Peyer's patch (tissue), 4 donors: ENCODE measurements around the gene MARCKSL1. TPM values are rescaled to one million over a fixed set of nuclear protein-coding genes. Genes with fewer than 3 reads are reported as not detected.

ENCODE experiments used
- DNase-seq, 3 donors: peaks; one replicate each; pipeline ENCODE4 v3.0.0-alpha.2; 2017 to 2019
- H3K27ac ChIP-seq, 4 donors: fragments of 200-600 bp; sonication (generic); one replicate each; pipeline ENCODE4 v1.5.1; 2016 to 2019
- H3K27me3 ChIP-seq, 2 donors: fragments of 200-600 bp; sonication (generic); one replicate each; pipeline ENCODE4 v1.5.1; 2019
- H3K36me3 ChIP-seq, 3 donors: fragments of 200-600 bp; sonication (generic); one replicate each; pipeline ENCODE4 v1.5.1; 2016 to 2019
- H3K4me1 ChIP-seq, 4 donors: fragments of 200-600 bp; sonication (generic); one replicate each; pipeline ENCODE4 v1.5.1; 2016 to 2019
- H3K4me3 ChIP-seq, 4 donors: fragments of 200-600 bp; sonication (generic); 1 replicate in 3 of 4; 2 replicates in 1 of 4; pipeline ENCODE4 v1.5.1; 2016 to 2019; ENCODE audit warnings: mild to moderate bottlenecking in 1 of 4
- H3K9me3 ChIP-seq, 4 donors: fragments of 200-600 bp; sonication (generic); one replicate each; pipeline ENCODE4 v1.5.1; 2016 to 2019; ENCODE audit warnings: mild to moderate bottlenecking in 1 of 4
- CTCF ChIP-seq, 6 experiments: fragments of 450-650 bp in 4 of 6; fragments of 200-600 bp in 2 of 6; sonication (generic) in 1 of 6; IDR thresholded peaks; one replicate each; pipeline ENCODE4 v1.5.1; 2017 to 2019; ENCODE audit warnings: antibody characterized with exemption in 6 of 6, mild to moderate bottlenecking in 3 of 6, moderate library complexity in 1 of 6
- POLR2A ChIP-seq, 2 donors: fragments of 450-650 bp; IDR thresholded peaks; one replicate each; pipeline ENCODE4 v1.5.1; 2017; ENCODE audit warnings: antibody characterized with exemption in 2 of 2, mild to moderate bottlenecking in 2 of 2, moderate library complexity in 2 of 2
- total RNA-seq, 4 donors: library from RNA; depleted of rRNA; stranded (reverse); fragments of >200 nt; gene quantifications; one replicate each; pipeline ENCODE4 v1.1.0, GENCODE V29; 2016

MARCKSL1 gene
- total RNA-seq, 4 donors from 2014 or later: 19.1 to 51.2 (median 35.9) TPM

DNA sequence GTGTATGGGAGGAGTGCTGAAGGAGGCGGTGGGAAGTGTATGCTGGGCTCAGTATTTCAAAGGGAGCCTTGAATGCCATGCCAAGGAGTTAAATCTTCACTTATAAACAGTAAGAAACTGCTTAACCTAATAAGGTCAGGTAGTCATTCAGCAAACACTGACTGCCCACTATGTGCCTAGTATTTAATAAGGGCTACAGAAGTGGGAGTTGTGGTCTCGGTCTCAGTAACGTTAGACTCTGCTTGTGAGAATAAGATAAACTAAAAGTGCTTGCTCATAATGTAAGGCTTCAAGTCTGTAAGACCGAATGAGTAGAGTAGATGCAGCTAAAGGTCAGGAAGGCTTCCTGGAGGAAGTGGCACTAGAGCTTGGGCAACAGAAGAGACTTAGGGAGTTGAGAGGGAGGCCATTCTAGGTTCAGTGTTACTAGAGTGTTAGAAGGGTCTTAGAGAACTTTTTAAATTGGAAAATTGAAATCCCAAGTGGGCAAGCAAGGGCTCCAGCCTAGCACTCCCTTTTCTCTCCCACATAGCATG lies 6.0 kb downstream of the MARCKSL1 start:
- no peak overlapping the region for H3K27ac ChIP-seq
- H3K9me3 ChIP-seq: no peaks in the 10 kb centered on the region
- peaks cover 0 to 9% (median 6%) of the 10 kb centered on the region in 4 donors for H3K4me1 ChIP-seq
- no peak overlapping the region for H3K4me3 ChIP-seq
- H3K27me3 ChIP-seq: no peaks in the 10 kb centered on the region
- no peak for DNase-seq
- TF ChIP-seq POLR2A (IDR thresholded peaks at IDR 0.05): no peak
- no peak for TF ChIP-seq CTCF (IDR thresholded peaks at IDR 0.05)
- peaks cover 4 to 79% (median 5%) of the 10 kb centered on the region in 3 donors for H3K36me3 ChIP-seq

- peaks cover 4 to 78% (median 5%) of the 10 kb centered on the region in 3 donors for H3K36me3 ChIP-seq
- H3K9me3 ChIP-seq: no peaks in the 10 kb centered on the region
- TF ChIP-seq POLR2A (IDR thresholded peaks at IDR 0.05) (no peak), CTCF (IDR thresholded peaks at IDR 0.05) (no peak)
- H3K4me1 ChIP-seq: peaks cover 0 to 13% (median 9%) of the 10 kb centered on the region in 4 donors
- DNase-seq: no peak
- H3K27me3 ChIP-seq: no peaks in the 10 kb centered on the region
- H3K4me3 ChIP-seq: no peak overlapping the region
- H3K27ac ChIP-seq: no peak overlapping the region
Measured at GRCh38 chr1:32327204-32327603, 8.8 kb downstream of the MARCKSL1 start.

DNA sequence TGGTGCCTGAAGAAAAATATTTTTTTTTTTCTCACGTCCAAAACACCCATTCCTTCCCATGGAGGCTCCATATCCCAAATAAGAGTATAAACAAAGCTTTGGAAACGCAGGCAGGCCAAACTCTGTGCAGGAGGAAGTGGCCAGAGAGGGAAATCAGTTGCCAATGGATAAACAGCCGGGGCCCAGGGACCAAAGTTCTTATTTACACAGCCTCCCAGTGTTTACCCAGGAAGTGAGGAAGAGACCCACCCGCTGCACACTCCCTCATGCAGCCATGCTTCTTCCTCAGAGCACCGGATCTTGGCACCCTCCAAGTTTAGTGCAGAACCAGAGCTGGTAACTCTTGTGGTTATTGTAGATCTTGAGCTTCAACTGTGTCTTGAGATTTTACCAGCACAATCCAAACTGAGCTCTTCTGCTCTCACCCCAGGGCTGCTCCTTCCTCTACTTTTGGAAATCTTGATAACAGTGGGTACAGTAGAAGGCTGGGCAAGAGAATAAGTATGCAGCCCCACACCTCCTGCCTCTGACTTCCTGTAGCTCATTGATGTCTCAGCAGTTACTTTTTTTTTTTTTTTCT lies 14.2 kb downstream of the MARCKSL1 start:
- H3K27me3 ChIP-seq: no peaks in the 10 kb centered on the region
- H3K36me3 ChIP-seq: peaks cover 0 to 57% (median 4%) of the 10 kb centered on the region in 3 donors
- peak overlapping the region in 1 of 4 donors; percentile 6 for H3K4me3 ChIP-seq
- H3K9me3 ChIP-seq: no peaks in the 10 kb centered on the region
- DNase-seq: peak; percentile 42 to 87 (median 78)
- peaks cover 3 to 30% (median 16%) of the 10 kb centered on the region in 4 donors for H3K4me1 ChIP-seq
- peak overlapping the region; percentile 68 to 82 (median 71) for H3K27ac ChIP-seq
- TF ChIP-seq CTCF (IDR thresholded peaks at IDR 0.05) (no peak), POLR2A (IDR thresholded peaks at IDR 0.05) (peak in 1 of 2 donors; percentile 24)

DNA sequence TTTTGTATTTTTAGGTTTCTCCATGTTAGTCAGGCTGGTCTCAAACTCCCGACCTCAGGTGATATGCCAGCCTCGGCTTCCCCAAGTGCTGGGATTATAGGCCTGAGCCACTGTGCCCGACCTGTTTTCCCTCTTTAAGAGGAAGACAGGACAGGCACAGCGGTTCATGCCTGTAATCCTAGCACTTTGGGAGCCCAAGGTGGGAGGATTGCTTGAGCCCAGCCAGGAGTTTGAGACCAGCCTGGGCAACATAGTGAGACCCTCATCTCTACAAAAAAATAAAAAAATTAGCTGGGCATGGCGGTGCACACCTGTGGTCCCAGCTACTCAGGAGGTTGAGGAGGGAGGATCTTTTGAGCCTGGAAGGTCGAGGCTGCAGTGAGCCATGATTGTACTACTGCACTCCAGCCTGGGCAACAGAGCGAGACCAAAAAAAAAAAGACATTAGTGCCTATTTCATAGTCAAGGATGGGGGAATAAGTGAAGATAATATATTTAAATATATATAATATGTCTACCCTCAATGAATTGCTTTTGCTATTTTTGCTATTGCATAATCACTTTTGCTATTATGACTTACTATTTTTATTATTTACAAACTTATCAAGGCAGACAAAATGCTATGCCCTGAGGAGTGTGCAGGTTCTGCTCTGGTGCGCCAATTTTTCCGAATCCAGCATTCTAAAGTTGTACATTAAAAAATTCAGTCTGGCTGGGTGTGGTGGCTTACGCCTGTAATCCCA lies 17.7 kb downstream of the MARCKSL1 start:
- Histone ChIP-seq H3K4me3 (no peak overlapping the region), H3K27me3 (no peaks in the 10 kb centered on the region), H3K4me1 (peaks cover 3 to 25% (median 14%) of the 10 kb centered on the region in 4 donors), H3K9me3 (no peaks in the 10 kb centered on the region), H3K27ac (no peak overlapping the region), H3K36me3 (peaks cover 0 to 35% (median 0%) of the 10 kb centered on the region in 3 donors)
- DNase-seq: no peak
- TF ChIP-seq POLR2A (IDR thresholded peaks at IDR 0.05): no peak
- no peak for TF ChIP-seq CTCF (IDR thresholded peaks at IDR 0.05)

DNA sequence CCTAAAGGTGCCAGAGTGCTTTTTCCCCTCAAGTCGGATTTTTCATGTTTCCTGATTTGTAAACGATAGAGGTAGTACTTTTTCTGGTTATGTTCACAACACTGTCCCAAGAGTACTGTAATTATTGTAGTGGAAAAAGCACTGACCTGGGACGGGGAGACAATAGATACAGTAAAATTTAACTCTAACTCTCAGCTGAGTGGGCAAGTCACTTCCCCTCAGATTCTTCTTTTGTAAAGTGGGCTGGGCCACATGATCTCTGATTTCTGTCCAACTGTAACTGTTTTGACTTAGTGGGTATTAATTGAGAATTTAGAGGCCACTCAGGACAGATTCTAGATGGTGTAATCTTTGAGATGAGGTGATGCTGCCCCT lies 19.1 kb downstream of the MARCKSL1 start:
- H3K27ac ChIP-seq: peak overlapping the region in 1 of 4 donors; percentile 74
- peaks cover 0 to 15% (median 9%) of the 10 kb centered on the region in 4 donors for H3K4me1 ChIP-seq

More for the DNA sequence above, 19.1 kb downstream of the MARCKSL1 start:
- TF ChIP-seq CTCF (IDR thresholded peaks at IDR 0.05): no peak
- no peak for TF ChIP-seq POLR2A (IDR thresholded peaks at IDR 0.05)
- Histone ChIP-seq H3K36me3 (peaks cover 0 to 35% (median 0%) of the 10 kb centered on the region in 3 donors), H3K4me3 (peak overlapping the region in 1 of 4 donors; percentile 3), H3K27me3 (no peaks in the 10 kb centered on the region), H3K9me3 (no peaks in the 10 kb centered on the region)
- DNase-seq: no peak
